PFSK-1 (cell line): ENCODE data around the gene AUTS2.

ENCODE experiments used
- FOXP2 ChIP-seq: optimal IDR thresholded peaks from 2 replicates; pipeline ENCODE3; 2011; ENCODE audit warnings: borderline replicate concordance, control low read depth, inconsistent platforms; ENCODE audit not compliant: insufficient read depth; ENCODE audit errors: extremely low read length, extremely low read depth
- POLR2AphosphoS5 ChIP-seq: IDR thresholded peaks from 2 replicates; pipeline ENCODE4 v1.6.1; 2012; ENCODE audit warnings: low read depth, mild to moderate bottlenecking, control low read depth, low read length, moderate library complexity

DNA sequence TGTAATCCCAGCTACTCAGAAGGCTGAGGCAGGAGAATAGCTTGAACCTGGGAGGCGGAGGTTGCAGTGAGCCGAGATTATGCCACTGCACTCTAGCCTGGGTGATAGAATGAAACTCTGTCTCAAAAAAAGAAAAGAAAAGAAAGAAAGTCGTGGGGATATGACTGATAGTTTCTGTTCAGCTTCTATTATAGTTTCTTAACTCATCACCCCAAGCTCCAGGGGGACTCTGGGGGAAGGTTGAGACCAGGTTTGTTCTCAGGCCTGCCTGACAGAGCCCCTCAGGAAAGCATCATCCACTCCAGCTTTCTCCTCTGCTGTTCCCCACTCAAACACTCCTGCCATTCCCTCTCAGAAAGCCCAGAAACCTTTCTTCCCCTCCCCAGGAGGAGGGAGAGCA is 991.3 kb downstream of the AUTS2 start:
- TF ChIP-seq FOXP2 (no peak), POLR2AphosphoS5 (no peak)
